ENCODE measurements around the gene OR2T29. TPM values are rescaled to one million over a fixed set of nuclear protein-coding genes. Genes with fewer than 3 reads are reported as not detected.
"Not testable (repeated sequence)": the region's sequence is repeated elsewhere in the genome, so short reads cannot be mapped to it uniquely, and the experiment has no call there.

OR2T29 gene
- total RNA-seq, 1 donor from 2014 or later = not detected

- not testable (repeated sequence) for H3K4me3 Mint-ChIP-seq (ENCODE audit: unreplicated experiment); H3K4me1 Mint-ChIP-seq (ENCODE audit: low read depth, unreplicated experiment); H3K27ac ChIP-seq (ENCODE audit: low read depth, low read length); H3K4me2 ChIP-seq (ENCODE audit: low read length); H3K9ac ChIP-seq (ENCODE audit: low read length); H4K20me1 ChIP-seq (ENCODE audit: insufficient read depth, low read length); H3K27ac Mint-ChIP-seq (ENCODE audit: unreplicated experiment); H3K4me1 ChIP-seq (ENCODE audit: insufficient read depth, low read length); H3K4me3 ChIP-seq (ENCODE audit: insufficient read depth, low read depth, low read length); FAIRE-seq; H3K27me3 Mint-ChIP-seq (ENCODE audit: low read depth, unreplicated experiment); H3K27me3 ChIP-seq (ENCODE audit: insufficient read depth, low read length); DNase-seq (ENCODE audit: low read depth); H3K36me3 Mint-ChIP-seq (ENCODE audit: low read depth, unreplicated experiment); H3K9me3 ChIP-seq (ENCODE audit: insufficient read depth, low read depth, low read length); H3K36me3 ChIP-seq (ENCODE audit: insufficient read depth, low read length); H3K9me3 Mint-ChIP-seq (ENCODE audit: unreplicated experiment); H3K79me2 ChIP-seq (ENCODE audit: insufficient read depth, low read length); H2AFZ ChIP-seq (ENCODE audit: low read depth, low read length)
Measured at GRCh38 chr1:248573856-248574255, 11.3 kb upstream of the OR2T29 start.

- H3K36me3 ChIP-seq (ENCODE audit: insufficient read depth, low read length); H2AFZ ChIP-seq (ENCODE audit: low read depth, low read length); H3K4me3 Mint-ChIP-seq (ENCODE audit: unreplicated experiment); H3K27ac Mint-ChIP-seq (ENCODE audit: unreplicated experiment); H3K27ac ChIP-seq (ENCODE audit: low read depth, low read length); DNase-seq (ENCODE audit: low read depth); H3K27me3 Mint-ChIP-seq (ENCODE audit: low read depth, unreplicated experiment); H3K4me3 ChIP-seq (ENCODE audit: insufficient read depth, low read depth, low read length); H3K4me1 Mint-ChIP-seq (ENCODE audit: low read depth, unreplicated experiment); H3K4me2 ChIP-seq (ENCODE audit: low read length); H3K9me3 ChIP-seq (ENCODE audit: insufficient read depth, low read depth, low read length); H3K36me3 Mint-ChIP-seq (ENCODE audit: low read depth, unreplicated experiment); H3K79me2 ChIP-seq (ENCODE audit: insufficient read depth, low read length); H3K9me3 Mint-ChIP-seq (ENCODE audit: unreplicated experiment); H3K4me1 ChIP-seq (ENCODE audit: insufficient read depth, low read length); FAIRE-seq; H4K20me1 ChIP-seq (ENCODE audit: insufficient read depth, low read length); H3K9ac ChIP-seq (ENCODE audit: low read length); H3K27me3 ChIP-seq (ENCODE audit: insufficient read depth, low read length): not testable (repeated sequence)
Measured at GRCh38 chr1:248572049-248572448, 9.5 kb upstream of the OR2T29 start.

DNA sequence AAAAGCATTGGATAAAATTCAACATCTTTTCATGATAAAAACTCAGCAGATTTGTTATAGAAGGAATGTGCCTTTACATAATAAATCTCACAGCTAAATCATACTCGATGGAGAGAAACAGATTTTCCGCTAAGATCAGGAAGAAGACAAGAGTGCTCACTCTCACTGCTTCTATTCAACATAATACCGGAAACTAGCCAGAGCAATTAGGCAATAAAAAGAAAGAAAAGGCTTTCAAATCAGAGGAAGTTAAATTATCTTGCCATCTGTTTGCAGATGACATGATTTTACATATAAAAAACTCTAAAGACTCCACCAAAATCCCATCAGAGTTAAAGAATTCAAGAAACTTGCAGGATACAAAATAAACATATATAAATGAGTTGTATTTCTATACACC lies 8.2 kb upstream of the OR2T29 start:
- not testable (repeated sequence) for H3K4me1 ChIP-seq (ENCODE audit: insufficient read depth, low read length); H4K20me1 ChIP-seq (ENCODE audit: insufficient read depth, low read length); H3K27me3 ChIP-seq (ENCODE audit: insufficient read depth, low read length); H3K4me1 Mint-ChIP-seq (ENCODE audit: low read depth, unreplicated experiment); H3K9ac ChIP-seq (ENCODE audit: low read length); H3K9me3 ChIP-seq (ENCODE audit: insufficient read depth, low read depth, low read length); DNase-seq (ENCODE audit: low read depth); H3K36me3 ChIP-seq (ENCODE audit: insufficient read depth, low read length); H3K9me3 Mint-ChIP-seq (ENCODE audit: unreplicated experiment); H2AFZ ChIP-seq (ENCODE audit: low read depth, low read length); H3K27ac Mint-ChIP-seq (ENCODE audit: unreplicated experiment); H3K27ac ChIP-seq (ENCODE audit: low read depth, low read length); H3K4me3 ChIP-seq (ENCODE audit: insufficient read depth, low read depth, low read length); FAIRE-seq; H3K36me3 Mint-ChIP-seq (ENCODE audit: low read depth, unreplicated experiment); H3K27me3 Mint-ChIP-seq (ENCODE audit: low read depth, unreplicated experiment); H3K79me2 ChIP-seq (ENCODE audit: insufficient read depth, low read length); H3K4me3 Mint-ChIP-seq (ENCODE audit: unreplicated experiment); H3K4me2 ChIP-seq (ENCODE audit: low read length)

- H3K4me3 ChIP-seq (ENCODE audit: insufficient read depth, low read depth, low read length); H3K9ac ChIP-seq (ENCODE audit: low read length); FAIRE-seq; H3K4me3 Mint-ChIP-seq (ENCODE audit: unreplicated experiment); DNase-seq (ENCODE audit: low read depth); H3K9me3 Mint-ChIP-seq (ENCODE audit: unreplicated experiment); H3K4me1 ChIP-seq (ENCODE audit: insufficient read depth, low read length); H3K36me3 ChIP-seq (ENCODE audit: insufficient read depth, low read length); H3K27me3 Mint-ChIP-seq (ENCODE audit: low read depth, unreplicated experiment); H3K4me2 ChIP-seq (ENCODE audit: low read length); H3K27me3 ChIP-seq (ENCODE audit: insufficient read depth, low read length); H3K4me1 Mint-ChIP-seq (ENCODE audit: low read depth, unreplicated experiment); H2AFZ ChIP-seq (ENCODE audit: low read depth, low read length); H3K27ac ChIP-seq (ENCODE audit: low read depth, low read length); H3K27ac Mint-ChIP-seq (ENCODE audit: unreplicated experiment); H3K36me3 Mint-ChIP-seq (ENCODE audit: low read depth, unreplicated experiment); H4K20me1 ChIP-seq (ENCODE audit: insufficient read depth, low read length); H3K9me3 ChIP-seq (ENCODE audit: insufficient read depth, low read depth, low read length); H3K79me2 ChIP-seq (ENCODE audit: insufficient read depth, low read length): not testable (repeated sequence)
Measured at GRCh38 chr1:248569049-248569448, 6.5 kb upstream of the OR2T29 start.

DNA sequence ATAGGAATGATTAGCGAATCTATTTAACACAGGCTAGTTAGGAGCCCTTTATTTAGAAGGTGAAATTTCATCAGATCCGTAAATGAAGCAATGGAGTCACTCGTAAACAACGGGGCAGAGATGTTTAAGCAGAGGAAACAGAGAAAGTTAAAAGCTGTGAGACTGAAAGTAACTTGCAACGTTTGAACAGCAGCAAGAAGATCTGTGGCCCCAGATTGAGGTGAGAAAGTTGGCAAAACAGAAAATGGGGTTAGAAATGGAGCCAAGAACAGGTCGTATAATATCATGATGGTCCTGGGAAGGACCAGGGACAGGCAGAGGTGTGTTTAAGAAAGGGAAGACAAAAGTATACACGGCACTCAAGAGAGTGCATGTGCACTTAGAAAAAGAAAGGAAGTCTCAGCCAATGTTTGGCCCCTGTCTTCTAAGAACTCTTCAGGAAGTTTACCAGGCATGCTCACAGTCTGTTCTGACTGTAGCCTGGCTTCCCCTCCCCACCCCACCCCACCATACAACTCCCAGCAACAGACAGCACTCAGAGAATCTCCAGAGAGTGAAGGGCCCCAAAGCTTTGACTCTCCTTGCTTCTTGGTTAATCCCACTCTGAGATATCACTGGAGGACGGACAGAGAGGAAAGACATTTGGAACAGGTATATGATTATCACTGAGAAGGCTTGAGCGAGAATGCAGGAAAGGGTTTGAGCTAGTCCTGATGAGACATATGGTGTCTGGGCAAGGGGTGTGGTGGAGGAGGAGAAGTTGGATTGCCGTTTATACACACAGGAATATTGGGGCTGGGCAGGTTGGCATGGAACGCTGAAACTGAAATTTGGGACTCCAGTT lies 3.2 kb upstream of the OR2T29 start:
- not testable (repeated sequence) for H3K9ac ChIP-seq (ENCODE audit: low read length); H3K27ac ChIP-seq (ENCODE audit: low read depth, low read length); H3K4me3 Mint-ChIP-seq (ENCODE audit: unreplicated experiment); H3K36me3 ChIP-seq (ENCODE audit: insufficient read depth, low read length); H3K79me2 ChIP-seq (ENCODE audit: insufficient read depth, low read length); H2AFZ ChIP-seq (ENCODE audit: low read depth, low read length); FAIRE-seq; H3K9me3 ChIP-seq (ENCODE audit: insufficient read depth, low read depth, low read length); H3K4me2 ChIP-seq (ENCODE audit: low read length); H3K9me3 Mint-ChIP-seq (ENCODE audit: unreplicated experiment); H4K20me1 ChIP-seq (ENCODE audit: insufficient read depth, low read length); H3K36me3 Mint-ChIP-seq (ENCODE audit: low read depth, unreplicated experiment); H3K4me3 ChIP-seq (ENCODE audit: insufficient read depth, low read depth, low read length); H3K4me1 ChIP-seq (ENCODE audit: insufficient read depth, low read length); H3K4me1 Mint-ChIP-seq (ENCODE audit: low read depth, unreplicated experiment); H3K27me3 ChIP-seq (ENCODE audit: insufficient read depth, low read length); DNase-seq (ENCODE audit: low read depth); H3K27ac Mint-ChIP-seq (ENCODE audit: unreplicated experiment); H3K27me3 Mint-ChIP-seq (ENCODE audit: low read depth, unreplicated experiment)

- not testable (repeated sequence) for H3K9me3 Mint-ChIP-seq (ENCODE audit: unreplicated experiment); H3K4me1 Mint-ChIP-seq (ENCODE audit: low read depth, unreplicated experiment); FAIRE-seq
Measured at GRCh38 chr1:248551027-248551426, 11.5 kb downstream of the OR2T29 start.

More at GRCh38 chr1:248551027-248551426, 11.5 kb downstream of the OR2T29 start:
- H3K4me3 Mint-ChIP-seq (ENCODE audit: unreplicated experiment); H3K9ac ChIP-seq (ENCODE audit: low read length); H2AFZ ChIP-seq (ENCODE audit: low read depth, low read length); H3K4me2 ChIP-seq (ENCODE audit: low read length); H3K27me3 Mint-ChIP-seq (ENCODE audit: low read depth, unreplicated experiment); H3K9me3 ChIP-seq (ENCODE audit: insufficient read depth, low read depth, low read length); H3K4me1 ChIP-seq (ENCODE audit: insufficient read depth, low read length); H3K27ac Mint-ChIP-seq (ENCODE audit: unreplicated experiment); H4K20me1 ChIP-seq (ENCODE audit: insufficient read depth, low read length); H3K27me3 ChIP-seq (ENCODE audit: insufficient read depth, low read length); DNase-seq (ENCODE audit: low read depth); H3K4me3 ChIP-seq (ENCODE audit: insufficient read depth, low read depth, low read length); H3K36me3 Mint-ChIP-seq (ENCODE audit: low read depth, unreplicated experiment); H3K27ac ChIP-seq (ENCODE audit: low read depth, low read length); H3K36me3 ChIP-seq (ENCODE audit: insufficient read depth, low read length); H3K79me2 ChIP-seq (ENCODE audit: insufficient read depth, low read length): not testable (repeated sequence)

All from astrocyte (in vitro differentiated cells and primary cell).